BJ (cell line): ENCODE results near the gene SYT17. TPM values are rescaled to one million over a fixed set of nuclear protein-coding genes. Genes with fewer than 3 reads are reported as not detected.

Experiments
- CTCF ChIA-PET: fragments of 350-600 bp; formaldehyde crosslinking; extraction: SDS; loops from one replicate; lab custom pipeline; 2021; ENCODE audit warnings: antibody characterized with exemption, inconsistent platforms; lab: Yijun Ruan, JAX
- POLR2A ChIA-PET: fragments of 300-600 bp; sonication (Branson Sonifier 250); formaldehyde crosslinking; extraction: SDS; loops from one replicate; lab custom pipeline; 2021; ENCODE audit warnings: antibody characterized with exemption; lab: Charles Lee
- DNase-seq: peaks from one replicate; pipeline ENCODE4 v3.0.0-alpha.2; 2011; ENCODE audit warnings: low read depth
- H3K27me3 ChIP-seq: 2 replicates; pipeline ENCODE4 v1.6.0; 2011; ENCODE audit warnings: low read length; ENCODE audit not compliant: control insufficient read depth, insufficient read depth
- H3K36me3 ChIP-seq: 2 replicates; pipeline ENCODE4 v1.5.1; 2011; ENCODE audit warnings: low read length; ENCODE audit not compliant: control insufficient read depth, insufficient read depth
- H3K4me3 ChIP-seq: 2 replicates; pipeline ENCODE4 v1.5.1; 2011; ENCODE audit warnings: low read depth, mild to moderate bottlenecking, control low read depth, low read length
- CTCF ChIP-seq: IDR thresholded peaks from 2 replicates; pipeline ENCODE4 v1.5.1; 2011; ENCODE audit warnings: low read depth, mild to moderate bottlenecking, control low read depth, inconsistent platforms, low read length, moderate library complexity; ENCODE audit not compliant: insufficient read depth
- polyA plus RNA-seq: library from polyadenylated mRNA; depleted of rRNA; stranded (reverse); fragments of >200 nt; gene quantifications from 2 replicates; pipeline ENCODE4 v1.2.3, GENCODE V29; 2011

Gene SYT17
- polyA plus RNA-seq, 1 experiment = not detected

DNA sequence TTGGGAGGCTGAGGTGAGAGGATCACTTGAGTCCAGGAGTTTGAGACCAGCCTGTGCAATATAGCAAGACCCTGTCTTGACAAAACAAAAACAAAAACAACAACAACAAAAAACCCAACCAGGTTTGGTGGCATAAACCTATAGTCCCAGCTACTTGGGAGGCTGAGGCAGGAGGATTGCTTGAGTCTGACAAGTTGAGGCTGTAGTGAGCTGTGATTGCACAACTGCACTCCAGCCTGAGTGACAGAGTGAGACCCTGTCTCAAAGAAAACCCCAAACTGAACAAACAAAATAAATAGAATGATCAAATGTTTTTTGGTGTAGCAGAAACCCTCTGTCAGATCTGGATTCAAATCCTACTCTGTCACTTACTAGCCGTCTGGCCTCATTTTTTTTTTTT, 16.0 kb upstream of the SYT17 start:
- DNase-seq = no peak
- ChIA-PET CTCF (interaction anchor here (1.7 kb wide), 1 partner anchor 12 kb away, joined by 7 read pairs; no protein-coding TSS in a partner anchor), POLR2A (no interaction called here)
- TF ChIP-seq CTCF = no peak
- no peaks in the 10 kb centered on the region; the same call in none of the 2 replicates for H3K27me3 ChIP-seq
- no peaks in the 10 kb centered on the region for H3K36me3 ChIP-seq
- no peak overlapping the region for H3K4me3 ChIP-seq

DNA sequence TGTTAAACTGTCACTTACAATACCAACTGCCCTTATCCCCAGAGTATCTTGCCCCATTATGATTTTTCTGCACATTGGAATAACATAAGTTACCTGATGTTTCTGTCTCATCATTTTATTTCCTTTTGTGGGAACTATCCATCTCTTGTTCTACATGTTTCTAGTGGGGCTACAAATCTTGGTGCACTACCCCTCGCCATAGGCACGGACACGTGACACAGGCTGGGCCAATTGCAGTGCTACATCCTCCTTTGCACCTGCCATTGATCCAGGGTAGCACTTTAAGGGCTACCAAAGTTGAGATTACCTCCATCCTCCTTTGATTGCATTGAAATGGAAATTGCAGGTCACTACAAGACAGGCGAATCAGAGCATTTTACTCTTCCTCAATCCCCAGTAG, 14.2 kb upstream of the SYT17 start:
- no peaks in the 10 kb centered on the region for H3K36me3 ChIP-seq
- DNase-seq = no peak
- no peak for TF ChIP-seq CTCF
- H3K4me3 ChIP-seq = no peak overlapping the region
- ChIA-PET CTCF (no interaction called here), POLR2A (no interaction called here)
- H3K27me3 ChIP-seq = no peaks in the 10 kb centered on the region; the same call in none of the 2 replicates

DNA sequence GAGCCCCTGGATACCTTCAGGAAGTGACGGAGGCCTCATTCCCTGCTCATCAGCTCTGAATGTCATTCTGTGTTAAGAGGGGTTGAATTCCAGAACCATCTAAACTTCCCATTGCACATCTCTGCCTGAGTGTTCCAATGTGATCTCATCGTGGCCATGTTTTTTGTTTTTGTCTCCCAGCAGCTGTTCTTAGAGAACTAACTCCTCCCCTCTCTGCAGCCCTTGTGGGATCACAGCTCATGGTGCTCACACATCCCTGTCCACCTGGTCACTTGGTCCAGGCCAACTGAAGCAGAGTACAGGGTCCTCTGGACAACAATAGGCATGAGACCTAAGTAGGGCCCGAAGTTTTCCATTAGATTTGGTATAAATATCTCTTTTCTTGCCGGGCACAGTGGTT, 6.0 kb upstream of the SYT17 start:
- DNase-seq = no peak
- ChIA-PET POLR2A (no interaction called here), CTCF (interaction anchor here (1.5 kb wide), 1 partner anchor 12 kb away, joined by 6 read pairs; no protein-coding TSS in a partner anchor)
- H3K36me3 ChIP-seq = no peaks in the 10 kb centered on the region
- no peak overlapping the region for H3K4me3 ChIP-seq
- H3K27me3 ChIP-seq = peaks cover 2% of the 10 kb centered on the region; the same call in 1 of the 2 replicates
- no peak for TF ChIP-seq CTCF

- peaks cover 4% of the 10 kb centered on the region; the same call in 1 of the 2 replicates for H3K27me3 ChIP-seq
- no peaks in the 10 kb centered on the region for H3K36me3 ChIP-seq
- ChIA-PET CTCF (interaction anchor here (0.6 to 2.0 kb wide), 2 partner anchors 14 to 16 kb away, joined by 3 to 5 read pairs; no protein-coding TSS in a partner anchor), POLR2A (no interaction called here)
- no peak for TF ChIP-seq CTCF
- H3K4me3 ChIP-seq = no peak overlapping the region
- no peak for DNase-seq
Measured at GRCh38 chr16:19163215-19163614, 4.8 kb upstream of the SYT17 start.

GRCh38 chr16:19164285-19164684, 3.8 kb upstream of the SYT17 start:
- Histone ChIP-seq H3K36me3 (no peaks in the 10 kb centered on the region), H3K27me3 (peaks cover 10% of the 10 kb centered on the region), H3K4me3 (no peak overlapping the region)
- no peak for DNase-seq
- no peak for TF ChIP-seq CTCF
- ChIA-PET POLR2A (no interaction called here), CTCF (interaction anchor here (2.0 kb wide), 1 partner anchor 13 kb away, joined by 5 read pairs; no protein-coding TSS in a partner anchor)
